T-cell (primary cell): ENCODE data around the gene USPL1. TPM values are rescaled to one million over a fixed set of nuclear protein-coding genes. Genes with fewer than 3 reads are reported as not detected.

ENCODE experiments used
- ATAC-seq, 4 experiments: fragments of 200-7000 bp in 3 of 4; fragments of 150-1000 bp in 1 of 4; cut with Tn5 transposase; replicated peaks in 1 of 4; 1 replicate in 3 of 4; 2 replicates in 1 of 4; pipeline ENCODE4 v1.10.0; 2021; ENCODE audit warnings: moderate library complexity in 3 of 4, mild to moderate bottlenecking in 2 of 4, moderate number of reproducible peaks in 1 of 4
- CTCF ChIA-PET, 2 donors: fragments of 300-600 bp; sonication (Branson Sonifier 250); formaldehyde crosslinking; loops; one replicate each; lab custom pipeline; 2022; ENCODE audit warnings: antibody characterized with exemption in 2 of 2; lab: Charles Lee
- POLR2A ChIA-PET, 2 donors: fragments of 300-600 bp; sonication (Branson Sonifier 250); formaldehyde crosslinking; loops; one replicate each; lab custom pipeline; 2022; ENCODE audit warnings: antibody characterized with exemption in 2 of 2; lab: Charles Lee
- DNase-seq, 35 experiments: peaks; one replicate each; pipeline versions ENCODE4 v3.0.0 to v3.0.0-alpha.2; 2013 to 2023
- H3K27ac ChIP-seq: one replicate; pipeline ENCODE4 v1.5.1; 2013; ENCODE audit warnings: low read length
- H3K27me3 ChIP-seq, 2 experiments: replicated peaks in 1 of 2; 1 replicate in 1 of 2; 2 replicates in 1 of 2; pipeline versions ENCODE4 v1.6.1 to v1.7.0; 2013; ENCODE audit warnings: low read length in 1 of 2, mixed read lengths in 1 of 2; ENCODE audit not compliant: control insufficient read depth in 2 of 2, insufficient read depth in 2 of 2; ENCODE audit errors: extremely low read depth in 1 of 2
- H3K36me3 ChIP-seq, 2 donors: 1 replicate in 1 of 2; 2 replicates in 1 of 2; pipeline versions ENCODE4 v1.6.1 to v1.7.0; 2013; ENCODE audit warnings: low read length in 1 of 2; ENCODE audit not compliant: control insufficient read depth in 2 of 2, insufficient read depth in 1 of 2; ENCODE audit errors: extremely low read depth in 1 of 2
- H3K4me1 ChIP-seq, 2 experiments: 1 replicate in 1 of 2; 2 replicates in 1 of 2; pipeline versions ENCODE4 v1.6.1 to v1.7.0; 2013; ENCODE audit warnings: low read length in 2 of 2, mixed read lengths in 1 of 2; ENCODE audit not compliant: insufficient read depth in 2 of 2, control insufficient read depth in 1 of 2; ENCODE audit errors: extremely low read depth in 1 of 2
- H3K4me3 ChIP-seq, 2 donors: 1 replicate in 1 of 2; 2 replicates in 1 of 2; pipeline versions ENCODE4 v1.5.1 to v1.7.0; 2013; ENCODE audit warnings: mild to moderate bottlenecking in 2 of 2, low read length in 1 of 2, moderate library complexity in 1 of 2; ENCODE audit not compliant: control insufficient read depth in 1 of 2; ENCODE audit errors: extremely low read depth in 1 of 2
- H3K9me3 ChIP-seq: 2 replicates; pipeline ENCODE4 v1.7.0; 2013
- H3K27ac Mint-ChIP-seq, 2 donors: one replicate each; pipeline ENCODE4 v1.8.0; 2020 to 2021; ENCODE audit warnings: mild to moderate bottlenecking in 2 of 2, mixed read lengths in 2 of 2
- H3K27me3 Mint-ChIP-seq, 2 donors: one replicate each; pipeline ENCODE4 v1.8.0; 2021 to 2022; ENCODE audit warnings: mixed read lengths in 2 of 2
- H3K36me3 Mint-ChIP-seq: one replicate; pipeline ENCODE4 v1.8.0; 2021; ENCODE audit warnings: mixed read lengths
- H3K4me1 Mint-ChIP-seq, 3 donors: one replicate each; pipeline ENCODE4 v1.8.0; 2020 to 2022; ENCODE audit warnings: mixed read lengths in 3 of 3, mild to moderate bottlenecking in 1 of 3
- H3K4me3 Mint-ChIP-seq, 3 donors: one replicate each; pipeline ENCODE4 v1.8.0; 2020 to 2022; ENCODE audit warnings: mild to moderate bottlenecking in 3 of 3, mixed read lengths in 3 of 3, moderate library complexity in 3 of 3
- H3K9me3 Mint-ChIP-seq, 3 donors: one replicate each; pipeline ENCODE4 v1.8.0; 2020 to 2022; ENCODE audit warnings: mixed read lengths in 3 of 3
- WGBS: methylation state at CpG from one replicate; pipeline ENCODE4 v1.1.5; 2013; ENCODE audit warnings: missing lambda C conversion rate; ENCODE audit not compliant: insufficient coverage; 5-methylcytosine and 5-hydroxymethylcytosine counted together
- total RNA-seq, 35 experiments: library from RNA in 6 of 35; stranded (reverse) in 6 of 35; fragments of 120-200 nt in 1 of 35; gene quantifications; one replicate each; pipeline versions ENCODE4 v1.2.1 to v1.2.4 and lab custom pipeline; 2013 to 2026

The USPL1 gene
- total RNA-seq, 5 donors from 2014 or later (not counting 1 experiment from before 2014, with no cell fraction given): 24.1 to 32.9 (median 26.7) TPM

GRCh38 chr13:30705680-30706079, 88.0 kb downstream of the USPL1 start:
- no peak for ATAC-seq
- H3K4me1 Mint-ChIP-seq: no peaks in the 10 kb centered on the region
- H3K4me3 ChIP-seq: no peak overlapping the region

DNA sequence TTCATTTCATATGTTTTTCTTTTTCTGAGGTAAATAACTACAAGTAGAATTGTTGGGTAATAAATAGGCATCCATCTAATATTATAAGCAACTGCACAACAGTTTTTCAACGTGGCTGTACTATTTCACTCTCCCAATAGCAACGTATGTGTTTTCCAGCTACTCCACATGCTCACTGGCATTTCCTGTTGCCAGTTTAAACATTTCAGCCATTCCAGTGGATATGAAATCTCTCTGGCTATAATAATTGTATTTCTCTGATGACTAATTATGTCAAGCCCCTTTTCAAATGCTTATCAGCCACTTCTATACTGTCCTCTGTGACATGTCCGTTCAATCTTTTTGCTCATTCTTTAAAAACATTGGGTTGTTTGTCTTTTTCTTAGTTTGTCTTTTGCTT, 90.8 kb downstream of the USPL1 start:
- POLR2A ChIA-PET: no interaction called here
- H3K27ac Mint-ChIP-seq: no peak overlapping the region
- WGBS: no CpG with 5 or more reads among the region's 3 CpGs

More at GRCh38 chr13:30705680-30706079, 88.0 kb downstream of the USPL1 start:
- H3K4me3 Mint-ChIP-seq: no peak overlapping the region
- ChIA-PET POLR2A (no interaction called here), CTCF (no interaction called here)
- no peaks in the 10 kb centered on the region for H3K27me3 Mint-ChIP-seq
- H3K9me3 Mint-ChIP-seq: no peaks in the 10 kb centered on the region
- Histone ChIP-seq H3K36me3 (no peaks in the 10 kb centered on the region), H3K27ac (no peak overlapping the region), H3K4me1 (no peaks in the 10 kb centered on the region), H3K9me3 (no peaks in the 10 kb centered on the region), H3K27me3 (no peaks in the 10 kb centered on the region)
- H3K36me3 Mint-ChIP-seq: no peaks in the 10 kb centered on the region
- H3K27ac Mint-ChIP-seq: no peak overlapping the region
- no peak for DNase-seq
- WGBS: 88% methylated on average over 1 of the region's 4 CpGs

More for the DNA sequence above, 90.8 kb downstream of the USPL1 start:
- Histone ChIP-seq H3K9me3 (no peaks in the 10 kb centered on the region), H3K4me1 (no peaks in the 10 kb centered on the region), H3K27ac (no peak overlapping the region), H3K36me3 (no peaks in the 10 kb centered on the region), H3K27me3 (peaks cover 0 to 8% of the 10 kb centered on the region in 2 experiments), H3K4me3 (no peak overlapping the region)
- H3K27me3 Mint-ChIP-seq: no peaks in the 10 kb centered on the region
- DNase-seq (no peak), ATAC-seq (no peak)
- no peaks in the 10 kb centered on the region for H3K9me3 Mint-ChIP-seq
- H3K36me3 Mint-ChIP-seq: no peaks in the 10 kb centered on the region
- no peak overlapping the region for H3K4me3 Mint-ChIP-seq
- peaks cover 0 to 5% (median 0%) of the 10 kb centered on the region in 3 donors for H3K4me1 Mint-ChIP-seq
- CTCF ChIA-PET: interaction anchor here in 1 of 2 donors (0.7 kb wide), 1 partner anchor 15 kb away, joined by 5 read pairs; no protein-coding TSS in a partner anchor

Other genes starting within 250 kb of the USPL1 start
- under 1 TPM in 1 of 5 donors, not detected in 4; 0.33 TPM for gene UBE2L5, start 195.4 kb upstream of the USPL1 start, total RNA-seq
- 100 to 1,000 TPM; 290 to 406 (median 300) TPM for gene HMGB1, start 152.0 kb upstream of the USPL1 start, total RNA-seq
- 10 to 100 TPM; 24.2 to 64.9 (median 50.8) TPM for gene ALOX5AP, start 117.6 kb downstream of the USPL1 start, total RNA-seq